Calu3 (cell line): ENCODE measurements around the gene GRIN3B. TPM values are rescaled to one million over a fixed set of nuclear protein-coding genes. Genes with fewer than 3 reads are reported as not detected.

Experiments
- BruUV-seq: library from RNA; stranded (reverse); fragments of 400-500 nt; replicated peaks from 2 replicates; lab custom pipeline; 2021; lab: Mats Ljungman, UMichigan
- CTCF ChIA-PET: fragments of 300-600 bp; sonication (Branson Sonifier 250); formaldehyde crosslinking; loops from one replicate; lab custom pipeline; 2022; ENCODE audit warnings: antibody characterized with exemption; lab: Charles Lee
- DNase-seq: peaks from one replicate; pipeline ENCODE4 v3.0.0; 2022
- H3K27ac Mint-ChIP-seq: one replicate; pipeline ENCODE4 v1.8.0; 2022; ENCODE audit warnings: mixed read lengths; ENCODE audit not compliant: unreplicated experiment
- H3K27me3 Mint-ChIP-seq: one replicate; pipeline ENCODE4 v1.8.0; 2022; ENCODE audit warnings: mixed read lengths; ENCODE audit not compliant: unreplicated experiment
- H3K36me3 Mint-ChIP-seq: one replicate; pipeline ENCODE4 v1.8.0; 2022; ENCODE audit warnings: mild to moderate bottlenecking, moderate library complexity, mixed read lengths; ENCODE audit not compliant: insufficient read depth, unreplicated experiment
- H3K4me1 Mint-ChIP-seq: one replicate; pipeline ENCODE4 v1.8.0; 2022; ENCODE audit warnings: mild to moderate bottlenecking, low read depth, mixed read lengths; ENCODE audit not compliant: unreplicated experiment
- H3K4me3 Mint-ChIP-seq: one replicate; pipeline ENCODE4 v1.8.0; 2022; ENCODE audit warnings: mild to moderate bottlenecking, low read depth, moderate library complexity, mixed read lengths; ENCODE audit not compliant: unreplicated experiment
- H3K9me3 Mint-ChIP-seq: one replicate; pipeline ENCODE4 v1.8.0; 2022; ENCODE audit warnings: low read depth, mixed read lengths; ENCODE audit not compliant: unreplicated experiment
- CTCF ChIP-seq: fragments of 200-600 bp; IDR thresholded peaks from one replicate; pipeline ENCODE4 v1.8.0; 2022; ENCODE audit warnings: antibody characterized with exemption; ENCODE audit not compliant: unreplicated experiment
- intact Hi-C: fragments of 100-400 bp; cut with micrococcal nuclease; formaldehyde crosslinking; loops from one replicate; pipeline ENCODE4 v1.10.0; 2022; ENCODE audit not compliant: unreplicated experiment
- total RNA-seq: library from RNA; stranded (reverse); gene quantifications from 2 replicates; pipeline ENCODE4 v1.2.3, GENCODE V29; 2022

Gene GRIN3B
- total RNA-seq, 1 experiment from 2014 or later = not detected

GRCh38 chr19:1032264-1032867 lies 32.1 kb downstream of the GRIN3B start:
- intact Hi-C loops = no loop called here
- no peak overlapping the region for H3K27ac Mint-ChIP-seq
- DNase-seq = no peak
- TF ChIP-seq CTCF = no peak
- CTCF ChIA-PET = no interaction called here
- no TSS peak for BruUV-seq
- no peak overlapping the region for H3K4me3 Mint-ChIP-seq
- H3K4me1 Mint-ChIP-seq = peaks cover under 1% of the 10 kb centered on the region
- no peaks in the 10 kb centered on the region for H3K9me3 Mint-ChIP-seq
- H3K27me3 Mint-ChIP-seq = no peaks in the 10 kb centered on the region
- peaks cover 65% of the 10 kb centered on the region for H3K36me3 Mint-ChIP-seq

GRCh38 chr19:1035998-1036621 lies 35.9 kb downstream of the GRIN3B start:
- CTCF ChIA-PET = no interaction called here
- Mint-ChIP-seq H3K36me3 (peaks cover 77% of the 10 kb centered on the region), H3K27me3 (no peaks in the 10 kb centered on the region), H3K4me1 (peaks cover 9% of the 10 kb centered on the region), H3K9me3 (no peaks in the 10 kb centered on the region), H3K27ac (no peak overlapping the region), H3K4me3 (no peak overlapping the region)
- no peak for DNase-seq
- intact Hi-C loops = no loop called here
- no TSS peak for BruUV-seq
- TF ChIP-seq CTCF = no peak

- BruUV-seq = no TSS peak
- no peak for TF ChIP-seq CTCF
- no peak for DNase-seq
- no peaks in the 10 kb centered on the region for H3K27me3 Mint-ChIP-seq
- intact Hi-C loops = no loop called here
- no peak overlapping the region for H3K27ac Mint-ChIP-seq
- H3K36me3 Mint-ChIP-seq = peaks cover 73% of the 10 kb centered on the region
- CTCF ChIA-PET = no interaction called here
- H3K9me3 Mint-ChIP-seq = no peaks in the 10 kb centered on the region
- H3K4me3 Mint-ChIP-seq = no peak overlapping the region
- H3K4me1 Mint-ChIP-seq = peaks cover 9% of the 10 kb centered on the region
These were observed 37.4 kb downstream of the GRIN3B start for GRCh38 chr19:1037621-1038064.

- no TSS peak for BruUV-seq
- CTCF ChIA-PET = interaction anchor here (0.7 to 1.2 kb wide), 2 partner anchors 10 to 38 kb away, joined by 3 to 13 read pairs; no protein-coding TSS in a partner anchor
- Mint-ChIP-seq H3K27me3 (no peaks in the 10 kb centered on the region), H3K27ac (peak overlapping the region; percentile 81), H3K36me3 (peaks cover 65% of the 10 kb centered on the region), H3K9me3 (no peaks in the 10 kb centered on the region), H3K4me3 (peak overlapping the region; percentile 86), H3K4me1 (peaks cover 9% of the 10 kb centered on the region)
- TF ChIP-seq CTCF = no peak
- DNase-seq = no peak
- intact Hi-C loops = no loop called here
These were observed 38.9 kb downstream of the GRIN3B start for GRCh38 chr19:1038978-1039645.
